Activated CD4-positive, alpha-beta T cell treated with anti-CD3 and anti-CD28 coated beads, Interleukin-2, Interleukin-6, amounts not matched to agents 100 ng/mL and 50 ng/mL, durations not matched to agents 16 hours and 8 hours (primary cell): Measurements from ENCODE around the gene USP37.

Experiments used
- DNase-seq: peaks from one replicate; pipeline ENCODE4 v3.0.0-alpha.2; 2020

USP37 gene

DNA sequence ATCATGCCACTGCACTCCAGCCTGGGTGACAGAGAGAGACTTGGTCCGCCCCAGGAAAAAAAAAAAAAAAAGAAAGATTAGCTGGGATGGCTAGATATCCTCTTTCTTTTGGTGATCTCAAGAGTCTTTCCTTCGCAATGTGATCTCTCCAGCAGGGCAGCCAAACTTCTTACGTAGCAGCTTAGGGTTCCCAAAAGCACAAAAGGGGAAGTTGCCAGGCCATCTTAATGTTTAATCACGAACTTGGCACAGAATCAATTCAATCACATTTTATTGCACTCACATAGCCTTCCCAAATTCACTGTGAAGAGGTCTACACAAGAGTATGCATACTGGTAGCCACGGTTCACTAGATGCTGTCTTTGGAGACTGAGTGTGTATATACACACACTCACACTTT lies 96.2 kb downstream of the USP37 start:
- DNase-seq, result no peak

DNA sequence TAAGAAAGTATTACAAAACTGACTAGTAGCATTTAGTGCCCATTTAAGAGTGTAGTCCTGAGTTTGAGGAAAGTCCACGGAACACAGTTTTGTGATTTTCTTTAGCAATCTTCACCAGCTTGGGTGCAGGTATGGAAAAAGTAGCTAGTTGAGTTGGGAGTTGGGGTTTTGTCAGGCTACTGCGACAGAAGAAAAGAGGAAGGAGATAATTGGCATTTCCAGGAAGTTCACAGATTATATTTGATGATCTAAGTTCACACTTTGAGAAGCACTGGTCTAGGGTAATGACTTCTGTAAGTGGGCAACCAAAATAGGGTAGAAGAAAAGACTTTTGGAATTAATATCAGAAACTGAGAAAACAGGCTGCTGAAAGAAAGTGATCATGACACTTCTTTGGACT lies 97.1 kb downstream of the USP37 start:
- no peak for DNase-seq

DNA sequence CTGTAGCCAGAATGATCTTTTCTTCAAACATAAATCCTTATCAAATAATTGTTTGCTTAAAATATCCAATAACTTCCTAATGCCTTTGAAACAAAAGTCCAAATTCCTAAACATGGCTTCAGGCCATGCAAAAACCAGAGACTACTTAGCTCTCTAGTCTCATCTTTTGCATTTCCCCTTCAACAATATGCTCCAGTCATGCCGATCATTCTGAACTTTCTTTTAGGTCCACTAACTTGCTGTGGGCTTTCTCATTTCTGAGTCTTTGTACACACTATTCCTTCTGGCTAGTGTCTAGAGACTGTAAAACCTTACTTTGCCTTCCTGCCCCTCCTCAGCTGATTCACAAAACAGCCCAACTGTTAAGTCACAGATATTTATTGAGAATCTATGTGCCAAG lies 97.7 kb downstream of the USP37 start:
- no peak for DNase-seq

DNA sequence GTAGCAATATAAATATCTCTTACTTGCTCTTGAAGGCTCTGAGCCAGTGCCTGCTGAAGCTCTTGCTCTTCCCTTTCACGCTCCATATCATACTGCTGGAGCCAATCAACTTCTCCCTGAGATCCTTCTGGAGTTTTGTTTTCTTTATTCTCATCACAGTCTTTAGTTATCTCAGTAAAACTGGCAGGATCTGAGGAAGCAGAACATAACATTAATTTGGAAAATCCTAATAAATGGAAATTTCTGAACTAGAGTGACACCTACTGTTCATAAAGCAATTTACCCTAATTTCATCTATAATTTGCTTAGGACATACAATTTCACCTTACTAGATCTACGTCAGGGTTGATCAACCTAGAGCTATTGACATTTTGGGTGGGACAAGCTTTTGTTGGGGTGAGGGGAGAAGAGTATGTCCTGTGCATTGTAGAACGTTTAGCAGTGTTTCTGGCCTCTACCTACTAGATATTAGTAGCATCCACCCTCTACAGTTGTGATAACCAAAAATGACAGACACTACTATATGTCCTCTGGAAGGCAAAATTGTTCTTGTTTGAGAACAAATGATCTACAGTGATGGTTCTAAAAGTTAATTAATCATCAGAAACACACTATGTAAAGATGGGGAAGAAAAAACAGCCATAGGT lies 102.0 kb downstream of the USP37 start:
- DNase-seq, result no peak

DNA sequence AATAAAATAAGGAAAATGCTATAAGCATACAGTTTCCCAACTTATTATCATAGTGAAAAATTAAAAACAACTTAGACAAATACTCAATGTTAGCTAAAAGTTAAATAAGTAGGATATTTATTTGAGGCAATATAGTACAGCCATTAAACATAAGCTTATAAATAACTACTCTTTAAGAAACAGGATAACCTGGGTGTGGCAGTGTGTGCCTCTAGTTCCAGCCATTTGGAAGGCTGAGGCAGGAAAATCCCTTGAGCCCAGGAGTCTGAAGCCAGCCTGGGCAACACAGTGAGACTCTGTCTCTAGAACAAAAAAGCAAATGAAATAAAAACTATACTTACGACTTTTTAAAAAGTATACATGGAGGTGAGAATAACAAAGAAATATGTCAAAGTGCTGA lies 109.6 kb downstream of the USP37 start:
- no peak for DNase-seq

DNA sequence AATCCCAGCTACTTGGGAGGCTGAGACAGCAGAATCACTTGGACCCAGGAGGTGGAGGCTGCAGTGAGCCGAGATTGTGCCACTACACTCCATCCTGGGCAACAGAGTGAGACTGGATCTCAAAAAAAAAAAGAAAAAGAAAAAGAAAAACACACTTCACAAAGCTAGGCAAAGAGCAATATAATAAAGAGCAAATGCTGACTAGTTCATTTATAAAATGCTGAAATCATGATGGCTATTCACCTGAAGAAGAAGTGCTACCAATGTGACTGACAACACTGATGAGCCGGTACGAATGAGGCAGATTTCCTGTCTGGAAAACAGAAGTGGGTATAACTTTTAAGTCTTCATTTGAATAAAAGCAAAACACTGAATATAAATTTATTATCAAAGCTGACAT lies 111.3 kb downstream of the USP37 start:
- DNase-seq, result no peak

DNA sequence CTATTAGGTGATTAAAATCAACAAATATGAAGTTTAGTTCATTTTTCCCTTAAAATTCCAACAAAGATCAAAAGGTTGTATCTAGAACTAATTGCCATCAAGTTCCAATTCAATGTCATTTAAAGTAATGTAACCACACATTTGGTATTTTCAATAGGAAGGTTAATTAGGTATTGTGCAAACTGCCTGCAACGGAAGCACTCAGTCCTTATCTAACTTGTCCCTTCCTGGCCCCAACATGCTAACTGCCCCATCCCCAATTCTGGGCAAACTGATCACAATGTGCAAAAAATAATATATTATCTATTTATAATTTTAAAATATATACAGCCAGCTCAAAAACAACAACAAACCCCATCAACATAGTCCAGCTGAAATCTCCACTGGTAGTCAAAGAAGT lies 116.1 kb downstream of the USP37 start:
- no peak for DNase-seq

DNA sequence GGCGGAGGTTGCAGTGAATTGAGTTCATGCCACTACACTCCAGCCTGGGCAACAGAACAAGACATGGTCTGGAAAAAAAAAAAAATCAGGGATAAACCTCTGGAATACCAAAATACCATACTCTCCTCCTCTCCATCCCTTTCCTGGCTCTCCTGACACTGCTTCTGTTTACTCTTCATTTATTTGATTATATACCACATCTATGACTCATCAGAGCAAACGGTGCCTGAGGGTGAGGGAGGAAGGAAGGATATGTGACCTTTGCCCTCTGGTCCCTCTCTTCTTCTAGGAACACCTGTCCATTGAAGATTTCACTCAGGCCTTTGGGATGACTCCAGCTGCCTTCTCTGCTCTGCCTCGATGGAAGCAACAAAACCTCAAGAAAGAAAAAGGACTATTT lies 119.2 kb downstream of the USP37 start:
- no peak for DNase-seq

DNA sequence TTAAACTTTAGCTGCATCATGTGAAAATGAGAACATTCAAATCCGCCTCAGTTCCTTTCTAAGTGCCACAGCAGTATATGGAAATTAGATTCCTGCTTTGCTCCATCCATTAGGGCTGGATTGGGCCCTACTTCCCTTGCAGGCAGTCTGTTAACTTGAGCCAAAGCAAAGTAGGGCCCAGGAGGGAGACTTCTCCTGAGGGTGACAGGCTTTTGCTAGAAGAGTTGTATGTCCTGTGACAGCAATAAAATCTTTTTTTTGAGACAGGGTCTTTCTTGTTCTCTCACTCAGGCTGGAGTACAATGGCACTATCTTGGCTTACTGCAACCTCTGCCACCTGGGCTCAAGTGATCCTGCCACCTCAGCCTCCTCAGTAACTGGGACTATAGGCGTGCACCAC lies 121.1 kb downstream of the USP37 start:
- DNase-seq, result no peak

DNA sequence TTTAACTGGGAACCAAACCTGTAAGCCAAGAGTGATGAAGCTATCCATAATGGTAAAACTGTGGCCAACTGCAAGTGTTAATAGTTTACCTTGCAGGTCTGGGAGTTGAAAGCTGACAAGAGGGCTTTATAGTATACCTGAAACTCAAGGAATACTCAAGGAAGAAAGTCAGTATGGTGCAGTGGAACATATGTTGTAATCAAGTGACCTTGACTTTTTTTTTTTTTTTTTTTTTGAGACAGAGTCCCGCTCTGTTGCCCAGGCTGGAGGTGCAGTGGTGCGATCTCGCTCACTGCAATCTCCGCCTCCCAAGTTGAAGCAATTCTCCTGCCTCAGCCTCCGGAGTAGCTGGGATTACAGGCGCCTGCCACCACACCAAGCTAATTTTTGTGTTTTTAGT lies 121.6 kb downstream of the USP37 start:
- DNase-seq, result no peak

DNA sequence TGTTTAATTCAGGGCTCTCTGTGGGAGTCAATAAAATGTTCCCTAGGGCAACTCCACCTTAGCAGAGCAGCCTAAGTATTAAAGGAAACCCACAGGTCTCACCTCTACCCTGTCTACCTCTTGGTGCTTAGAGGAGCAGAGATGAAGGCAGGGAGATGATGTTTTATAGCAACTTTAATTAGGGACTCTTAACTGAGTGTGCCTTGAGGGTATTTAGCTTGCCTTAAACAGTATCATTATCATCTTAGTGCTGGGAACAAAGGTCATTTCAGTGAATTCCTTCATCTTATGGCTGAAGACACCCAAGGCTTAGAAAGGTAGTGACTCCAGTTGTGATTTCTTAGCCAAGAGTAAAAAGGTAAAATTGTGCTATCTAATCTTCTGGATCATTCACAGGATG lies 122.5 kb downstream of the USP37 start:
- DNase-seq, result no peak

DNA sequence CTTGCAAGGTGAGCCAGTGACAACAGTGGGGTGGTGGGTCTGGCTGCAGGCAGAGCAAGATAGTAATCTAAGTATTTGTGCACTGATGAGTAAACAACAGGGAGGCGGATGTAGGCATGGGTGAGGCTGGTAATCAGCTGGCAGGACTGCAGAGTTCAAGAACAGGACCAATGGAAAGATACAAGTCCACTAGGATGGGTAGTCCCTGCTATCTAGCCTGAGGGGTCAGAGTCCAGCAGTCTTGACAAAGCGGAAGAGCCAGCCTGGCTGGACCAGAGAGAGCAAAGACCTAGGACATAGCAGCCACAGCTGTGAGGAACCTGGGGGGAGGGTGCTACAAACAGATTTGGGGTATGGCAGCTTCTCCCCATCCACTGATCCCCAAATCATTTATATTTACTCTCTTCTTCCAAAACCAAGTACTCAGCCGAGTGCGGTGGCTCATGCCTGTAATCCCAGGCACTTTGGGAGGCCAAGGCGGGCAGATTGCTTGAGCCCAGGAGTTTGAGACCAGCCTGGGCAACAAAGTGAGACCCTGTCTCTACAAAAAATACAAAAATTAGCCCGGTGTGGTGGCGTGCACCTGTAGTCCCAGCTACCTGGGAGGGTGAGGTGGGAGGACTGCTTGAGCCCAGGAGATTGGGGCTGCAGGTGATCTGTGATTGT lies 123.3 kb downstream of the USP37 start:
- DNase-seq, result no peak

DNA sequence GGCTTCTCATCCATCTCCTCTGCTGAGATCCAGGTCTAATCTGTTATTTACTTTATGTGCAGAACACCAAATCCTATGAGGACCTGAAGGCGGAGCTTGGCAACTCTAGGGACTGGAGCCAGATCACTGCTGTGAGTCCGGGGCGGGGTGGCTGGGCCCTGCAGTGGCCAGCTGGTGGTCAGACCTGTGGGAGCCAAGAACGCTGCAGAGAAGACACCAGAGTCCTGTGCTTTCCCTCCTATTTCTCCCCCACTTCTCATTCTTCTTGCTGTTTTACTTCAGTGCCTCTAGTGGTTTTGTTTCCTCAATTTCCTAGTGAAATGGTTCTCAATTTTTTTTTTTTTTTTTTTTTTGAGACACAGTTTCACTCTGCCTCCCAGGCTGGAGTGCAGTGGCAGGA lies 129.6 kb downstream of the USP37 start:
- no peak for DNase-seq

DNA sequence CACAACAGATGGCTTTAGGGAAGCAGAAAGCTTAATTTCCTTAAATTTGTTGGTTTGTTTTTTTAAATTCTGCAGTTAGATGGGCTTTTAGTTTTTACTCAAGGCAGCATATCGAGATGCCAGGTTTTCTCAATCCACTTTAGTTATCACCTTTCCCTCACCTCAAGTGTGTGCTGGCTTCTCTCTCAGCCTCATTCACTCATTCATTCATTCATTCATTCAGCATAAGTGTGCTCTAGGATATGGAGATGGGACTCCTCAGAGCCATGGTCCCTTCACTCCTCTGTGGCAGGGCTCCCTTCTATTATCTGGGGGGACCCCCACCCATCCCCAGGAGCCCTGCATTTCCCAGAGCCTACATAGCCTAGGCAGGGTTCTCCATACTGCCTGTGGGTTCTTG lies 130.2 kb downstream of the USP37 start:
- no peak for DNase-seq

DNA sequence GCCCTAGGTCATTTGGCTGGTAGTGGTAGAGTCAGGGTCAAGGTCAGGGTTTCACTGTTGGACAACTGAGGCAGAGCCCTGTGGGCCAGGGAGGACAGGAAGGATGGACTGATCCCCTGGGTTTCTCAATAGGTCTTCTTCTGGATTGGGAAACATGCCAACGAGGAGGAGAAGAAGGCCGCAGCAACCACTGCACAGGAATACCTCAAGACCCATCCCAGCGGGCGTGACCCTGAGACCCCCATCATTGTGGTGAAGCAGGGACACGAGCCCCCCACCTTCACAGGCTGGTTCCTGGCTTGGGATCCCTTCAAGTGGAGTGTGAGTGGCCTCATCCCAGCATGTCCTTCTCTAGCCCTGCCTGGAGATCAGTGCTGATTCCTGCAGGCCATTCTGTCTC lies 131.2 kb downstream of the USP37 start:
- DNase-seq, result no peak

DNA sequence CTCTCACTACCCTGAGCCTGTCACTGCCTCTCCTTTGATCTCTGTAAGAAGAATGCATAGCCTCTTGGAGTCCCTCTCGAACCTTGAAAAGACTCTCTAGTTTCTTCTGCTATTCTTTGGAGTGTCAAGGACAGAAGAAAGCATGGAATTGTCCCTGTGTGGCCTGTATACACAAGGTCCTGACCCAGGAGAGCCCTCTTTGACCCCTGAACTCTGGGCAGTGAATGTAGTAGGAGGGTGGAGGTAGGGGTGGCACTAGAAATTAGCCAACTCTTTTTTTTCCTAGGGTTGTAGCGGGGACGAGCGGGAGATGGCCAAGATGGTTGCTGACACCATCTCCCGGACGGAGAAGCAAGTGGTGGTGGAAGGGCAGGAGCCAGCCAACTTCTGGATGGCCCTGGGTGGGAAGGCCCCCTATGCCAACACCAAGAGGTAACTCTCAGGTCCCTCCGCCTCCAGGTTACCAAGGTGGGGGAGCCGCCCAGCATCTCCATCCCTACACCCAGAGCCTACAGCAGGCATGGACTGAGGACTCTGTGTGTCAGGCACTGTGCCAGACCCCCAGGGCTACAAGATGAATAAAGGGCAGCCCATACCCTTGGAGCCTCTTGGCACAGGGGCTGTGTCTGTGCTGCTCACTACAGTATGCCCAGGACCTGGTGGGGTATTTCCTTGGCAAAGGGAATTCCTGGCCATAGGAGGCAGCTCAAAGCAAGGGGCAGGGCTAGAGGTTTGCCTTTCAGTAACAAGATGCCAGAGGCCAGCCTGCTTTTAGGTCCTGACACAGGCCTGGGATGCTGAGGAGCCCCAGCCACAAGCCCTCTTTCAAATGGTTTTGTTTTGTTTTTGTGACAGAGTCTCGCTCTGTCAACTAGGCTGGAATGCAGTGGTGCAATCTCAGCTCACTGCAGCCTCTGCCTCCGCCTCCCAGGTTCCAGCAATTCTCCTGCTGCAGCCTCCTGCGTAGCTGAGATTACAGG lies 132.9 kb downstream of the USP37 start:
- DNase-seq, result no peak

DNA sequence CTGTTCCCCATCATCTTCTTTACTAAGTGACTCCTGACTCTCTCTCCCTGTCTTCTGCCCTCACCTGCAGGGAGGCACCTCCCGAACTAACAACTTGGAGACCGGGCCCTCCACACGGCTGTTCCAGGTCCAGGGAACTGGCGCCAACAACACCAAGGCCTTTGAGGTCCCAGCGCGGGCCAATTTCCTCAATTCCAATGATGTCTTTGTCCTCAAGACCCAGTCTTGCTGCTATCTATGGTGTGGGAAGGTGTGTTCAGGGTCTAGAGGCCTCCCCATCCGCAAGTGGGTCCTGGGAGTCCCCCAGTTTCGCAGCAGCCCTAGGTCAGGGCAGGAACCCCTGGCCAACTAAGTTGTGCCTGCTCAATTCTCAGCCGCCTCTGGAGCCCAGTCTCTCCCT lies 133.7 kb downstream of the USP37 start:
- DNase-seq, result no peak

DNA sequence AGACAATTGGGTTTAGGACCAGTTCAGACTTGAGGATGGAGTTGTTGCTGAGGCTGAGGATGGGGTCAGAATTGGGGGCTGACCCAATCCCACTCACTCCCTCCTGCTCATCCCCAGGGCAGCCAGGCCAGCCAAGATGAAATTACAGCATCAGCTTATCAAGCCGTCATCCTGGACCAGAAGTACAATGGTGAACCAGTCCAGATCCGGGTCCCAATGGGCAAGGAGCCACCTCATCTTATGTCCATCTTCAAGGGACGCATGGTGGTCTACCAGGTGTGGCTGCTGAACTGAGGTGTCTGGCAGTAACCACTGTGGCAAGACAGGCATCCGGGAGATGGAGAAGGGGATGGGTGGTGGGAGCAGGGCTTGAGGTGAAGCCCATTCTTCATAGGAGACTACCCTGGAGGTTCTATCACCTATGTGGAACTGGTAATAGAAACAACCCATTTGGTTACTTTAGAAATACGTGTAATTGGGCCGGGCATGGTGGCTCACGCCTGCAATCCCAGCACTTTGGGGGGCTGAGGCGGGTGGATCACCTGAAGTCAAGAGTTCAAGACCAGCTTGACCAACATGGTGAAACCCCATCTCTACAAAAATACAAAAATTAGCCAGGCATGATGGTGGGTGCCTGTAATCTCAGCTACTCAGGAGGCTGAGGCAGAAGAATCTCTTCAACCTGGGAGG lies 135.3 kb downstream of the USP37 start:
- DNase-seq, result no peak

DNA sequence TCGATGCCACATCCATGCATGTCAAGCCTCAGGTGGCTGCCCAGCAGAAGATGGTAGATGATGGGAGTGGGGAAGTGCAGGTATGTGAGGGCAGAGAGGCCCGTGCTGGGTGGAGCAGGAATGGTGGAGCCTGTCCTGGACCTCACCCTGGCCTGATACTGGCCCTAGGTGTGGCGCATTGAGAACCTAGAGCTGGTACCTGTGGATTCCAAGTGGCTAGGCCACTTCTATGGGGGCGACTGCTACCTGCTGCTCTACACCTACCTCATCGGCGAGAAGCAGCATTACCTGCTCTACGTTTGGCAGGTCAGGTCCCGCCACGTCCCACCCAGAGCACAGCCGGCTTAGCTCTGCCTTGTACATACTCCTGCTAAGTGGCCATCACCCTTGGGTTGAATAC lies 136.3 kb downstream of the USP37 start:
- DNase-seq, result no peak

DNA sequence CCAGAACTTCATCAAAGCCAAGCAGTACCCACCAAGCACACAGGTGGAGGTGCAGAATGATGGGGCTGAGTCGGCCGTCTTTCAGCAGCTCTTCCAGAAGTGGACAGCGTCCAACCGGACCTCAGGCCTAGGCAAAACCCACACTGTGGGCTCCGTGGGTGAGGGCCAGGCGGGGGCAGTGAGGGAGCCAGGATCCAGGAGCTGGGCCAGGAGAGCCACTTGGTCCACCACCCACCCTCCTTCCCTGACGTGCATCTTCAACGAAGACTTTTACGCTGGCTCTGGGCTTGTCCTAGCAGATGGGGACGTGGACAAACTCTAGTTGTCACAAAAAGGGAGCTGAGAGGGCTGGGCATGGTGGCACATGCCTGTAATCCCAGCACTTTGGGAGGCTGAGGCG lies 137.4 kb downstream of the USP37 start:
- DNase-seq, result no peak

DNA sequence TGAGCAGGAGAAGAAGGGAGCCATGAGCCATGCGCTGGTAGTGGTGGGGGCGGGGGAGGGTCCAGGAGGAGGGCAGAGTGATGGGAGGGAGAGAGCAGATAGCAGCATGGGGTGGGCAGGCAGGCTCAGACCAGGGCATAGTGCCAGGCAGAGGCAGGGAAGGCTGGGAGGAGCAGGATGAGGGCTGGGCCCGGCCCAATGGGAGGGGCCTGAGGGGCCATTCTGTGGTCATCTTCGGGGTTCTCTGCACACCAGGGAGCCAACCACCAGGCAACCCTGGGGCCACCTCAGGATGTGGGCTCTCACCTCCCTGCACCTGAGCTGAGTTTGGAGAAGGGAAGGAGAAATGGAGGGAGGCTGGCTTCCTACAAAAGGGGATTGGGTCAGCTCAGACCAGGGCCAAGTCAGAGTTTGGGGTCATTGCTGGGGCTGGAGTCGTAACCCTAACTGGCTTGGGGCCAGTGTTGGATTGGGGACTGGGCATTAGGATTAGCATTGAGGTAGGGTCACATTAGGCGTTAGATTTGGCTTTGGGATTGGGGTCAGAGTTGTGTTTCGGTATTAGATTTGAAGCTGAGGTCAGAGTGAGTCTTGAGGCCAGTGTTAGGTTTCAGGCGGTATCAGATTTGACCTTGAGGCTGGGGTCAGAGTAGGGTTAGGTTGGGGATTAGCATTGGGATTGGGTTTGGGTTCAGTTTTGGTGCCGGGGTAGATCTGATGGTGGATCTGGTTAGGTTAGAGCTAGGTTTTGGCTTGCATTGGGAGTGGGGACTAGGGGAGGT lies 138.0 kb downstream of the USP37 start:
- DNase-seq, result no peak

DNA sequence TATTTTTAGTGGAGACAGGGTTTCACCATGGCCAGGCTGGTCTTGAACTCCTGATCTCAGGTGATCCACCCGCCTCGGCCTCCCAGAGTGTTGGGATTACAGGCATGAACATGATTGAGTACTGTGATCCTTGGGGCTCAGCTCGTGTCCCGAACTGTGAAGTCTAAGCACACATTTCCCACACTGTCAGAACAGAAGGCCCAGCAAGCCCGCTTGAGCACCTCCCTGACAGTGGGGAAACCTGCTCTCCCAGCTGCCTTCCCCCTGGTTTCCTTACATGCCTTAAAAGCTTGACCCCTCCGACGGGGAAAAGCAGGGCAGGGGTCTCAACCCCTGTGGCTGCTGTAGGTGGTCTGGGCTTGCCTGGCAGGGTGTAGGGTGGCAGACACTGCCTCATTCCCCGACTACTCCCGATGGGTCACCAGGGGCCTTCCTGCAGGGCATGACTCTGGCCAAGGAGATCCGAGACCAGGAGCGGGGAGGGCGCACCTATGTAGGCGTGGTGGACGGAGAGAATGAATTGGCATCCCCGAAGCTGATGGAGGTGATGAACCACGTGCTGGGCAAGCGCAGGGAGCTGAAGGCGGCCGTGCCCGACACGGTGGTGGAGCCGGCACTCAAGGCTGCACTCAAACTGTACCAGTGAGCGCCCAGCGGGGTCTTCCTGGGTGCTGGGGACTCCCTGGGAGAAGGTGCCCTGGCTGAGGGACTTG lies 139.1 kb downstream of the USP37 start:
- no peak for DNase-seq
